Suppressor macrophage treated with lipopolysaccharide for 4 hours (primary cell): Measurements from ENCODE around the gene KCNH8.

ENCODE experiments used
- DNase-seq: peaks from one replicate; pipeline ENCODE4 v3.0.0-alpha.2; 2020

The KCNH8 gene

DNA sequence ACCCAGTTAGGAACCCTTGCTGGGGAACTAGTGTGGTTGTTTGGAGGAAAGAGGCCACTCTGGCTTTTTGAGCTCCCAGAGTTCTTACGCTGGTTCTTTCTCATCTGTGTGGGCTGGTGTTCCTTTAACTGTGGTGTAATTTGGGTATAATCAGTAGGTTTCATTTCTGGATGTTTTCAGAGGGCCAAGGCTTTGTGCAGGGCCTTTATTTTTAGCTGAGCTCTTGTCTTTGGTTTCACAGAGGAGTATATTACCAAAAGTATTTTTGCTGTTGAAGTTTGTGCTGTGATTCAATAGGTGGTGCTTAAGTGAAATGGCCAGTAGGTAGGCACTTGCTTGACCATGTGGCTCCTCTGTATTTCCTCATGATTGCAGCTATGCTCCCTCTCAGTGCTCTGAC, 357.9 kb downstream of the KCNH8 start:
- no peak for DNase-seq

DNA sequence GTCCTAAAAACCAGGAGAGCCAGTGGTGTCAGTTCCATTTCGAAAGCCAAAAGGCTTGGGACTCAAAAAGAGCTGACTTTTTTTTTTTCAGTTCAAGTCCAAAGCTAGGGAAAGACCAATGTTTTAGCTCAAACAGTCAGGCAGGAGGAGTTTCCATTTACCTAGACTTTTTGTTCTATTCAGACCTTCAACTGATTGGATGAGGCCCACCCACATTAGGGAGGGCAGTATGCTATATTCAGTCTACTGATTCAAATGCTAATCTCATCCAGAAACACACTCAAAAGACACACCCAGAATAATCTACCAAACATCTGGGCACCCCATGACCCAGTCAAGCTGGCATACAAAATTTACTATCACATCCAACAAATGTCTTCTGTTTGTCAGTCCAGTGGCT, 374.0 kb downstream of the KCNH8 start:
- no peak for DNase-seq

DNA sequence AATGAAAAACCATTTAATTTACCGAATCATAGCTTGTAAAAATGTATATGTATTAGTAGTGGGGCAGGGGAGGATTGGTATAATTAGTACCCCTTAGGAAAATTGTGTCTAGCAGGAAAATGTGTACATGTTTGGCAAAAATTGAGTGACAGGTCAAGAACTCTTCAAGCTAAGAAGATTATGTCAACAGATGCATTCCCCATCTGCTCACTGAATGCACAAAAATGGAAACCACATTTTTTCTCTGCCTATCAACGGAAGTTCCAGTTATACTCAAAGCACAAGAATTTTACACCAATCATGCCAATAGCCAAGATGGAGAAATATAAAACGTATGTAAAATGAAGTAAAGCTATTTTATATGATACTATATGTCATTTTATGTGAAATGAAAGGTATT, 377.8 kb downstream of the KCNH8 start:
- no peak for DNase-seq

DNA sequence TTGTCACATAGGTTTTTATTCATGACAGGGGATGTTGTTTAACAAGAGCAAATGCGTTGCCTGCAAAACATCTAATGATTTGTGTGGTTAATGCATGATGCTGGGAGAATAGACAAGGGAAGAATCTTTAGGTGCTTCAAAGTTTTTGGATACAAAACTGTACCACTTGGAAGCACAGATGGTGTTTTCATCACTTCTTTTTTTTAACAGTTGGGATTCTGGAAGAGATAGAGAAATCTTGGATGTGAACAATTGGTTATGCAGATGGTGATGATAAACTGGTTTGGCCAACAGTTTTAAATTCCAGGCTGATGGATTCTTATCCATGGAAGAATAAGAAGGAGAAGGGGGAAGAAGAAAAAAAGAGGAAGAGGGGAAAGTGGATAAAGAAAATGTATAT, 379.4 kb downstream of the KCNH8 start:
- no peak for DNase-seq

DNA sequence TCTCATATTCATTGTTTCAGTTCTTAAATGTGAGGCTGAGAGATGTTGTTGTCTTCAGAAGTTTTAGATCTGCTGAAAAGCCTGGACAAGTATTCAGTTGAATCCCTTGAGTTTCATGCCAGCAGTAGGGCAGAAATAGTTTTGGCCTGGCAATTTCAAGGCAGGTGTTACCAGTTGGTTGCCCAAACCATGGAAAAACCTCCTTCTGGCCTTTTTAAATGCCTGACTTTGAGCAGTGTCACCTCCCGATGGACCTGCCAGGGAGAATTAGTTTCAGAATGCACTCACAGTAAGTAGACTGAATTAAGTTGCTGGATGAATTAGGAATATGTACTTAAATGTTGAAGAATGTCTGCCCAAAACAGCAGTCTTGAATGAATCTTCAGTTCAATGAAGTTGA, 383.1 kb downstream of the KCNH8 start:
- DNase-seq, result no peak

DNA sequence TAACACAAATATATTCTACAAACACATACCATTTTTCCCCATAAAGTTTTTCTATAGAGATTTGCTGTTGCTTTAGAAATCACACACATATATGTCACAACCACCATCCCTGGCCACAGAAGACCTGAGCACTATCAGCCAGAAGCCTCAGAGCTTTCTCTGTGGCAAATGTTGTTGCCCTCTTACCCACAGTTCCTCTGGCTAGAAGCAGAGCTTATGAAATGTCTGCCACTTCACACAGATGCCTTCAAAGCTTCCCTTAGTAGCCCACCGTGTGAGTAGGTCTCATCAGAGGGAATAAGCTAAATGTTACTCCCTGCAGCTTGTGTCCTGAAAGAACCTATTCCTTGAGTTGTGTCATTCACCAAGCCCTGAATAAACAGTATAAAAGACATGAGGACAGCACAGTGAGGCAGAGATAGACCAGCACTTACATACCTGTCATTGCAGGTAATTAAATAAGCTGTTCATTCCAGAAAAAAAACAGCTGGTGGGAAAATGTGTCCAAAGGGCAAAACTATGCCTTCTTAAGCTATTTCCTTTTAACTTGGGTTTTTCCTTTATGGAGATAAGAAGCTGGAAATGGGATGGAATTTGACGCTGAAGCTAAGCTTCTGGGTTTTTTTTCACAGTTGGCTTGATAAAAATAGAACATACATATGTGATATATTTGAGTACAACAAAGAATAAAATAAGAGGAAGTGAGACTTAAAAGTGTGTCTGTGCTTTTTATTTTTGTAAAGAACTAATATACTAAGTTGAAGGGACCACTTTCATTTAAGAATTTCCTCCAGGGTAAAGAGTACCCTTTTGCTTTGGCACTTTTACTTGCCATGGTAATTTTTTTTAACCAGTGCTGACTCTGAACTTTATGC, 391.4 kb downstream of the KCNH8 start:
- DNase-seq, result no peak

DNA sequence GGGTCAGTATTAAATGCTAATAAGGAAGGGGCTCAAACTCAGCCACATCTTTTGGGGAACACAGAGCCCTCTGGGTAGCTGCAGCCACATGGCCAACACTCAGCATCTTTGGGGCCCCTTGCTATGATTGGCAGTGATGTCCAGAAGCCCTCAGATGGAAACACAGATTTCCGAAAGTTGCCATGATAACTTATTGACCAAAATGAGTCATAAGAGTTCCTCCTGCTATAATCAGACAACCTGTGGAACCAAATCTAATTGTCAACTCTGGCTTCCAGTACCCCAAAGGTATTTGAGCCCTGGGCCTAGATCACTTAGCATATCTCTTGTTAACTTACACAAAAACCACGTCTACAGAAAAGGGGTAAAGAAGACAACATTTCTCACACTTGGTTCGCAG, 392.2 kb downstream of the KCNH8 start:
- DNase-seq, result no peak

DNA sequence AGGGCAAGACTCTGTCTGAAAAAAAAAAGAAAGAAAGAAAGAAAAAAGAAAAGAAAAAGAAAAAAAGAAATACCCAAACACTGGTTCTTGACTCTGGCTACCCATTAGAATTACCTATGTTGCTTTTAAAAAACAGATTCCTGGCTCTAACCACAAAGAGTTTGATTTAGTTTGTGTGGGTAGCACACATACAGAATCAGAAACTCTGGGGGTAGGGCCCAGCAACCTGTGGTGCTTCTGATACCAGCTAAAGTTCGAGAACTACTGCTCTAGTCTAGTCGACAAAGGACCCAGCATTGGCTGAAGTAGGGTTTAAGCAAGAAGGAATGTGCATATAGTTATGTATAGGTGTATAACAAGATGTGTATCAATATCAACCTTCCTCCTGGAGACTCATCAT, 393.0 kb downstream of the KCNH8 start:
- DNase-seq, result no peak

DNA sequence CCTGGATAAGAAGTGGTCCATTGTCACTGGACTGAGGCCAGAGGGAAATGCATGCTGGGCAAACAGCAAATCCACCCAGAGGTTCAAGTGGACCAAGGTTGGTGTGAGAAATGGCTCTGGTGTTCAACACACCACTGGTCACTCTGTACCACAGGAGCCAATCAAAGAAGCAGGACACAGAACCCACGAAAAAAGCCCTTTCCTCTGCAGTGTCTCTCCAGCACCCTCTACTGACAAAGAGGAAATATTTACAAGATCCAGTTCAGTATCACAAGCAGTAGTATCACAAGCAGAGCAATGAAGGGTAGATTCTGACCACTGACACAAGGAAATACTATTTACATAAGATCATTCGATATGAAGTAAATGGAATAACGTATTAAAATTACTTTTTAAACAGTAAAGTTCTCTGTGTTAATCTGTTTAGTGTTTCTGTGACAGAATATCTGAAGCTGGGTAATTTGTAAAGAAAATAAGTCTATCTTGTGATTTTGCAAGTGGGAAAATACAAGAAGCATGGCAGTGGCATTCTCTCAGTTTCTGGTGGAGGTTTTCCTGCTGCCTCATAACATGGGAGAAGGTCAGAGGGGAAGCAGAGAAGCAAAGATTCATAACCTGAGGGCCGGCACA, 395.0 kb downstream of the KCNH8 start:
- peak; percentile 36 for DNase-seq

DNA sequence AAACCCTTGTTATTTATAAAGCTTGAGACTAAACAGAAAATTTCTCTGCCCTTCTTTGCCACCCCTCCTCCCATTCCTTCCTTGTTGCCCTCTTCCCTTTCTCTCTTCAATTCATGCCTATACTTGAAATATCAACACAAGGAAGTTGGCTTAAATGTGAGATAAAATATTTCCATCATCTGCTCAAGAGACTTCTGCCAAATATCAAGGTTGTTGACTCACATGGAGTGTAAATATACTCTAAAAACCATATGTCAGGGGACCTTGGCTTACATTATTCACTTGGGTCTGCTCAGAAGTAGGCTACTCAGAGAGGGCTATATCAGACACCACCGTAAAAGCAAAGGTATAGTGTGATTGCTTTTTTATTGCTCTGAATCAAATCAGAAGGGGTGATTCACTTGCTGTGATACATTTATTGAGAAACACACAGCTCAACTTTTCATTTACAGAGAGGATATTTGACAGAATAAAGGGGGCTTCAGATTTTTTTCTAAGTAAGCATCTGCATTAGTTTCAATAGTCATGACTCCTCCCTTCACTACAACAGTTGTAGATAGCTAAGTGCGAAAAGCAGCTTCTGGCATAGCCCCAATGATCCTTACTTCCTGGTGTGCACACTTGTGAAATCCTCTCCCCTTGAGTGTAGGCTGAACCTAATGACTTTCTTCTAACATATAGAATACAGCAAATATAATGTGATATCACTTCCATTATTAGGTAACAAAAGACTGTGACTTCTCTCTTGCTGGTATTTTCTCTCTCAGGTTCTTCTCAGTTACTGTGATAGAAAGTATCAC, 399.6 kb downstream of the KCNH8 start:
- no peak for DNase-seq

DNA sequence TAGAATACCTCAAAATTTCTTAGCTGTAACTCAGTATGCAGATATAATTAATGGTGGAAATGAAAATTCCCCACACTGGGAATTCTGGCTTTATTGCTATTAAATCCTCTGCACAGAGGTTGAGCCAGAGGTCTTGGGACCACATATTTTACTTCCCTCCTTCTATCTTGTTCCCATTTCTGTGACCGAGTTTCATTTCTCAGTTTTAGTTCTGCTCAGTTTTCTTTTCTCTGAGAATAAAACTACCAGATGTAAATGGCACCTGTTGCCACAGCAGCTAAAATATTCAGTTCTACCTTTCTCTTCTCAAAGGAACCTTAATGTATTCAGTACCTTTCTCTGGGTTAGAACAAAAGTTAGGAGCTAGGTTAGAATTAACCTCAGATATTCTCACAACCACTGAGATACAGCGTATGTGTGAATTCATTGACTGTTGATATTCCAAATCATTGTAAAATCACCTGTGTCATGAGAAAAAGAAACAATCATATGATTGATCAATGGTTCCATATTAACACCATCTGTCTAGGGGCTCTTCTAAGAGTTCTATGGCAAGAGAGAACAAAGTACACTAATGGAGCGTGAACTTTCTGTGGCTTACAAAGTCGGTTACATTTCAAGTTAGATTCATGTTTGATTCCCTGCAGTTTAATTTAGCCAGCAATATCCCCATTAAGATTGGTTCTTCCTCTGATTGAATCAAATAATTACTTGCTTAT, 411.6 kb downstream of the KCNH8 start:
- peak; percentile 16 for DNase-seq

DNA sequence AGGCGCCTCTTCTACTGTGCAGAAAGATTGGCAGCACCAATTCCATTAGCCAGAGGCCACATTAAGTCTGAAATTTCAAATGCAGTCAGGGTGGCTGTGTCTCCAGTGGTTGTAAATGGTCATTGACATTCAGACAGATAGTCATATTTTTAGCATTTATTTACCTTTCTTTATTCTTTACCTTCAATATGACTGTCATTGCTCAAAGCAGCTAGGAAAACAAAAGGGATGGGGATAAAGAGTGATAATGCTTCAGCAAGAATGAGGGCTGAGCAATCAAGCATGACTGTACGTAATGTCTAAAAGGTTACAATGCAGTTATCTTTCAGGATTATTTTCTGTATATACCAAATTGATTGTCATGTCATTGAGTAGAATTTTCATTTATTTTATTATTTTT, 425.3 kb downstream of the KCNH8 start:
- DNase-seq, result no peak

DNA sequence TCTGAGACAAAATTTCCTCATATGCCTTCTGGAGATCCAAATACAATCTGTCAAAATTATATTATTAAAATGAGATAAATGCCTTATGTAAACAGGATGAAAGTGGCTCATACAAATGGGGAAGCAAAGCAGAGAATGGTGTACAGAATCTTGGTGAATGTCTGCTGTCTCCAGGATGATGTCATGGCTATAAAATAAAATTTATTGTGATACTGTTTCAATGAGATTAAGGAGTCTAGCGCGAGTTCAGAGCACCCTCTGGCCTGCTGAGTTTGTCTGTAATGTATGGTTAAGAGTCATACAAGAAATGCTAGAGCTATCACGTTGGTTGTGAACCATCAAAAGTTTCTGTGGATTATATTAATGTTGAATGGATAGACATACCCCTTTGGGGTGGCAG, 426.0 kb downstream of the KCNH8 start:
- DNase-seq, result no peak

DNA sequence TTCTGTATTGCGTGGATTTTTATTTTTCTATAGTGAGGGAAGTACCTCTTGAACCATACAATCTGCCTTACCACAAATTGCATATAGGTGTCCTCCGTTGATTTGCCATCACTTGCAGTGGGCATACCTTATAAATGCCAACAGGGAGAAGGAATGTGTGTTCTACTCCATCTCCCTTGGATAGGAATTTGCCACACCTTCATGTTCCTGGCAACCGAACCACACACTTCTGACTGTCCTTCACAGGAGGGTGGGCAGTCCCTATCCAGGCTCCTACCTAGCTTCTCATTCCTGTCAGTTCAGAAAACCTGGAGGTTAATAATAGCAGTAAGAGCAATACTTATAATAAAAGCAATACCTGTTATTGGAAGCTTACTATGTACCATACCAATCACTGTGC, 428.0 kb downstream of the KCNH8 start:
- no peak for DNase-seq
